Natural killer cell (primary cell): Measurements from ENCODE around the gene IKZF4. TPM values are rescaled to one million over a fixed set of nuclear protein-coding genes. Genes with fewer than 3 reads are reported as not detected.

Source experiments
- ATAC-seq, 3 donors: fragments of 150-1000 bp in 2 of 3; fragments of 200-7000 bp in 1 of 3; cut with Tn5 transposase; 1 replicate in 1 of 3; 2 replicates in 2 of 3; pipeline ENCODE4 v1.10.0; 2021; ENCODE audit warnings: mild to moderate bottlenecking in 2 of 3, moderate library complexity in 2 of 3
- DNase-seq, 2 donors: peaks; one replicate each; pipeline versions ENCODE4 v3.0.0 to v3.0.0-alpha.2; 2013 to 2021; ENCODE audit warnings: mixed read lengths in 1 of 2
- H3K27ac ChIP-seq: one replicate; pipeline ENCODE4 v1.5.1; 2013; ENCODE audit warnings: mild to moderate bottlenecking, low read length
- H3K27me3 ChIP-seq: one replicate; pipeline ENCODE4 v1.6.1; 2013; ENCODE audit warnings: low read length; ENCODE audit not compliant: control insufficient read depth, insufficient read depth
- H3K36me3 ChIP-seq: one replicate; pipeline ENCODE4 v1.6.1; 2013; ENCODE audit warnings: low read length; ENCODE audit not compliant: control insufficient read depth, insufficient read depth
- H3K4me1 ChIP-seq: one replicate; pipeline ENCODE4 v1.6.1; 2013; ENCODE audit warnings: low read length; ENCODE audit not compliant: control insufficient read depth, insufficient read depth
- H3K4me3 ChIP-seq: one replicate; pipeline ENCODE4 v1.5.1; 2013; ENCODE audit warnings: low read length
- H3K9me3 ChIP-seq: one replicate; pipeline ENCODE4 v1.6.1; 2013; ENCODE audit warnings: low read length; ENCODE audit not compliant: control insufficient read depth, insufficient read depth
- H3K27ac Mint-ChIP-seq, 2 donors: one replicate each; pipeline ENCODE4 v1.8.0; 2022; ENCODE audit warnings: mild to moderate bottlenecking in 2 of 2, mixed read lengths in 2 of 2, moderate library complexity in 1 of 2
- H3K27me3 Mint-ChIP-seq, 2 donors: one replicate each; pipeline ENCODE4 v1.8.0; 2022; ENCODE audit warnings: low read depth in 2 of 2, mixed read lengths in 2 of 2
- H3K36me3 Mint-ChIP-seq: one replicate; pipeline ENCODE4 v1.8.0; 2022; ENCODE audit warnings: mixed read lengths
- H3K4me1 Mint-ChIP-seq, 2 donors: one replicate each; pipeline ENCODE4 v1.8.0; 2022; ENCODE audit warnings: mixed read lengths in 2 of 2
- H3K4me3 Mint-ChIP-seq: one replicate; pipeline ENCODE4 v1.8.0; 2022; ENCODE audit warnings: mild to moderate bottlenecking, moderate library complexity, mixed read lengths
- H3K9me3 Mint-ChIP-seq, 2 donors: one replicate each; pipeline ENCODE4 v1.8.0; 2022; ENCODE audit warnings: mixed read lengths in 2 of 2
- CTCF ChIP-seq: fragments of 200-600 bp; IDR thresholded peaks from one replicate; pipeline ENCODE4 v1.8.0; 2022; ENCODE audit warnings: antibody characterized with exemption
- WGBS: methylation state at CpG from one replicate; pipeline ENCODE4 v1.1.7; 2013; ENCODE audit warnings: missing lambda C conversion rate; ENCODE audit not compliant: insufficient coverage; 5-methylcytosine and 5-hydroxymethylcytosine counted together
- intact Hi-C: fragments of 100-400 bp; cut with micrococcal nuclease; formaldehyde crosslinking; loops from one replicate; pipeline ENCODE4 v1.14.2; 2022
- total RNA-seq, 4 donors: library from RNA; stranded (reverse); fragments of 120-200 nt in 1 of 4; gene quantifications; one replicate each; pipeline versions ENCODE4 v1.2.3 to v1.2.4, GENCODE V29; 2013 to 2022

The IKZF4 gene
- total RNA-seq, 3 donors from 2014 or later (not counting 1 experiment from before 2014, with no cell fraction given): 4.4 to 5.5 (median 5.5) TPM

GRCh38 chr12:56031987-56032386 is 11.1 kb downstream of the IKZF4 start:
- no peak for TF ChIP-seq CTCF
- Mint-ChIP-seq H3K36me3 (no peaks in the 10 kb centered on the region), H3K27ac (no peak overlapping the region), H3K4me3 (no peak overlapping the region), H3K9me3 (no peaks in the 10 kb centered on the region), H3K4me1 (no peaks in the 10 kb centered on the region), H3K27me3 (no peaks in the 10 kb centered on the region)
- intact Hi-C loops: no loop called here
- Histone ChIP-seq H3K36me3 (peaks cover 6% of the 10 kb centered on the region), H3K27me3 (no peaks in the 10 kb centered on the region), H3K4me3 (no peak overlapping the region), H3K27ac (no peak overlapping the region), H3K9me3 (no peaks in the 10 kb centered on the region), H3K4me1 (peaks cover 5% of the 10 kb centered on the region)
- 93% methylated on average over 1 of the region's 1 CpG for WGBS
- DNase-seq: peak in 1 of 2 donors; percentile 63
- ATAC-seq: no peak

GRCh38 chr12:56034586-56035332 is 13.9 kb downstream of the IKZF4 start:
- ATAC-seq (peak; percentile 43 to 66 (median 62)), DNase-seq (peak in 1 of 2 donors; percentile 72)
- intact Hi-C loops: no loop called here
- peaks cover 1% of the 10 kb centered on the region for H3K36me3 ChIP-seq
- no peak for TF ChIP-seq CTCF
- H3K27me3 ChIP-seq: no peaks in the 10 kb centered on the region
- H3K27ac ChIP-seq: no peak overlapping the region
- WGBS: 81% methylated on average over 21 of the region's 21 CpGs
- H3K4me3 ChIP-seq: no peak overlapping the region
- Mint-ChIP-seq H3K9me3 (no peaks in the 10 kb centered on the region), H3K4me1 (peaks cover 0 to 8% of the 10 kb centered on the region in 2 donors), H3K27ac (peak overlapping the region in 1 of 2 donors; percentile 15), H3K27me3 (no peaks in the 10 kb centered on the region), H3K4me3 (no peak overlapping the region), H3K36me3 (no peaks in the 10 kb centered on the region)
- peaks cover 5% of the 10 kb centered on the region for H3K4me1 ChIP-seq
- H3K9me3 ChIP-seq: no peaks in the 10 kb centered on the region

GRCh38 chr12:56037161-56037560 is 16.3 kb downstream of the IKZF4 start:
- Histone ChIP-seq H3K4me3 (no peak overlapping the region), H3K4me1 (peaks cover 10% of the 10 kb centered on the region), H3K9me3 (no peaks in the 10 kb centered on the region), H3K27me3 (no peaks in the 10 kb centered on the region), H3K27ac (no peak overlapping the region), H3K36me3 (peaks cover 1% of the 10 kb centered on the region)
- WGBS: 56% methylated on average over 2 of the region's 2 CpGs
- ATAC-seq (no peak), DNase-seq (no peak)
- H3K27me3 Mint-ChIP-seq: no peaks in the 10 kb centered on the region
- H3K36me3 Mint-ChIP-seq: no peaks in the 10 kb centered on the region
- TF ChIP-seq CTCF: no peak
- intact Hi-C loops: no loop called here
- no peaks in the 10 kb centered on the region for H3K9me3 Mint-ChIP-seq
- no peak overlapping the region for H3K4me3 Mint-ChIP-seq
- H3K27ac Mint-ChIP-seq: peak overlapping the region in 1 of 2 donors; percentile 69
- peaks cover 11 to 13% of the 10 kb centered on the region in 2 donors for H3K4me1 Mint-ChIP-seq
